Sigmoid colon (tissue), 7 donors: ENCODE data around the gene NR2F6. TPM values are rescaled to one million over a fixed set of nuclear protein-coding genes. Genes with fewer than 3 reads are reported as not detected.

Experiments
- DNase-seq: peaks from one replicate; pipeline ENCODE4 v3.0.0-alpha.2; 2019
- H3K27ac ChIP-seq, 4 donors: fragments of 200-600 bp; sonication (generic); one replicate each; pipeline ENCODE4 v1.5.1; 2016 to 2019; ENCODE audit warnings: mild to moderate bottlenecking in 1 of 4
- H3K27me3 ChIP-seq, 3 donors: fragments of 200-600 bp; sonication (generic); one replicate each; pipeline ENCODE4 v1.5.1; 2019; ENCODE audit warnings: mild to moderate bottlenecking in 1 of 3
- H3K36me3 ChIP-seq, 4 donors: fragments of 200-600 bp; sonication (generic); one replicate each; pipeline ENCODE4 v1.5.1; 2016 to 2019
- H3K4me1 ChIP-seq, 4 donors: fragments of 200-600 bp; sonication (generic); one replicate each; pipeline ENCODE4 v1.5.1; 2017 to 2019
- H3K4me3 ChIP-seq, 4 donors: fragments of 200-600 bp; sonication (generic); one replicate each; pipeline ENCODE4 v1.5.1; 2017 to 2019; ENCODE audit warnings: mild to moderate bottlenecking in 2 of 4, moderate library complexity in 1 of 4
- H3K9me3 ChIP-seq, 4 donors: fragments of 200-600 bp in 3 of 4; sonication (generic) in 3 of 4; one replicate each; pipeline versions ENCODE4 v1.5.1 to v1.6.1; 2013 to 2019
- CTCF ChIP-seq, 4 experiments: fragments of 450-650 bp in 3 of 4; fragments of 200-600 bp in 1 of 4; IDR thresholded peaks; one replicate each; pipeline ENCODE4 v1.5.1; 2016 to 2019; ENCODE audit warnings: antibody characterized with exemption in 4 of 4, mild to moderate bottlenecking in 3 of 4, moderate library complexity in 2 of 4
- EP300 ChIP-seq, 4 donors: sonication (generic); formaldehyde crosslinking; IDR thresholded peaks; one replicate each; pipeline ENCODE4 v1.6.1; 2017; ENCODE audit warnings: antibody characterized with exemption in 4 of 4
- POLR2A ChIP-seq, 2 donors: fragments of 450-650 bp; IDR thresholded peaks; one replicate each; pipeline ENCODE4 v1.6.1; 2016; ENCODE audit warnings: antibody characterized with exemption in 2 of 2, mild to moderate bottlenecking in 2 of 2, moderate library complexity in 2 of 2
- POLR2AphosphoS5 ChIP-seq, 4 donors: sonication (generic); formaldehyde crosslinking; IDR thresholded peaks; one replicate each; pipeline ENCODE4 v1.6.1; 2017; ENCODE audit warnings: antibody characterized with exemption in 4 of 4
- WGBS, 2 donors: extraction: QIAGEN DNeasy Blood & Tissue Kit; methylation state at CpG; one replicate each; pipeline ENCODE4 v1.1.7; 2013; 5-methylcytosine and 5-hydroxymethylcytosine counted together
- intact Hi-C: fragments of 100-400 bp; cut with DNase I; formaldehyde crosslinking; loops from one replicate; pipeline ENCODE4 v1.15.1; 2023
- polyA plus RNA-seq, 3 donors: library from polyadenylated mRNA; stranded (reverse); fragments of 200-250 nt; gene quantifications; one replicate each; pipeline ENCODE4 v1.2.3, GENCODE V29; 2013
- total RNA-seq, 4 donors: library from RNA; depleted of rRNA; stranded (reverse); fragments of >200 nt; gene quantifications; one replicate each; pipeline ENCODE4 v1.1.0, GENCODE V29; 2016
- donor health status: healthy with polysubstance abuse.
- donor health status: Bipolar disorder and iron deficiency.
- donor health status: healthy.

NR2F6 gene
- total and polyA plus RNA-seq, 7 donors, result 21.6 to 72.1 (median 32.6) TPM

DNA sequence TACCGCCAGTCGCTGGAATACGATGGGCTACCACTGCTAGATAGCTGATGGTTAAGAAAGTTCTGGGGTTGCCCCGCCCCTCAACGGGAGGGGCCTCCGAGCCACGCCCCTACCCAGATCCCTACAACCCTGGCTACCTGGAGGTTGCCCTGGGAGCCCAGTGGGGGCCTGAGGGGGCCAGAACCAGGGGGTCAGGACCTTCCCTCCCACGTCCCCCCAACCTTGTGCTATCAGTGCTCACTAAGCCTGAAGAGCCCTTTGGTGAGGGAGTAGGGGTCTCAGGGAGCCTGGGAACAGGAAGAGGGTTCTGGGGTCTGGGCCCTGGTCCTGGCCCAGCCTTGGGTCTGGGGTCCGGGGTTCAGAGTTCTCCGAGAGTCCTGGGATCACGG, 10.8 kb downstream of the NR2F6 start:
- peaks cover 0 to 43% (median 17%) of the 10 kb centered on the region in 4 donors for H3K36me3 ChIP-seq
- intact Hi-C loops, result no loop called here
- no peaks in the 10 kb centered on the region for H3K9me3 ChIP-seq
- H3K27me3 ChIP-seq, result no peaks in the 10 kb centered on the region
- peaks cover 0 to 26% (median 23%) of the 10 kb centered on the region in 4 donors for H3K4me1 ChIP-seq
- 11 to 17% methylated on average over 11 of the region's 11 CpGs for WGBS, 2 donors
- peak overlapping the region; percentile 74 to 81 (median 80) for H3K27ac ChIP-seq
- H3K4me3 ChIP-seq, result peak overlapping the region; percentile 15 to 60 (median 52)
- DNase-seq, result peak; percentile 80
- no peak for TF ChIP-seq POLR2A (IDR thresholded peaks at IDR 0.05)
- no peak for TF ChIP-seq CTCF (IDR thresholded peaks at IDR 0.05)
- TF ChIP-seq POLR2AphosphoS5 (IDR thresholded peaks at IDR 0.05), result no peak
- TF ChIP-seq EP300 (IDR thresholded peaks at IDR 0.05), result no peak

DNA sequence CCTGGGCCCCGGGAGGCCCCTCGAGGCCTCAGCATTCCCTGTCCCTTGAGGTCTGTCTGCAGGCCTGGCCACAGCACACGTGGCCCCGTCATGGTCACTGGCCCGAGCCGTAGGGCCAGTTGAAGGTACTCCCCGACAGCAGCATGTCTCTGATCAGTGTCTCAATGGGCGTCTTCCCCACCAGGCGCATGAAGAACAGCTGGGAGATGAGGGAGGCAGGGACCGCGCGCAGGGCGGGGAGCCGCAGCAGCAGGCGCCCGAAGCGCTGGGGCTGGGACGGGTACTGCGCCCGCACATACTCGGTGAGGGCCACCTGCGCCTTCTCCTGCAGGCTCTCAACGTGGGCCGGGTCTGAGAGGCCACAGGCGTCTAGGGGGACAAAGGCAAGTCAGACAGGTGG, 13.5 kb downstream of the NR2F6 start:
- Histone ChIP-seq H3K4me3 (no peak overlapping the region), H3K27ac (no peak overlapping the region), H3K36me3 (peaks cover 0 to 41% (median 10%) of the 10 kb centered on the region in 4 donors), H3K27me3 (no peaks in the 10 kb centered on the region), H3K9me3 (no peaks in the 10 kb centered on the region), H3K4me1 (peaks cover 0 to 33% (median 31%) of the 10 kb centered on the region in 4 donors)
- intact Hi-C loops, result no loop called here
- WGBS, 2 donors, result 91 to 94% methylated on average over 25 of the region's 25 CpGs
- TF ChIP-seq CTCF (IDR thresholded peaks at IDR 0.05), result no peak
- TF ChIP-seq POLR2AphosphoS5 (IDR thresholded peaks at IDR 0.05), result no peak
- no peak for TF ChIP-seq POLR2A (IDR thresholded peaks at IDR 0.05)
- no peak for TF ChIP-seq EP300 (IDR thresholded peaks at IDR 0.05)
- no peak for DNase-seq

DNA sequence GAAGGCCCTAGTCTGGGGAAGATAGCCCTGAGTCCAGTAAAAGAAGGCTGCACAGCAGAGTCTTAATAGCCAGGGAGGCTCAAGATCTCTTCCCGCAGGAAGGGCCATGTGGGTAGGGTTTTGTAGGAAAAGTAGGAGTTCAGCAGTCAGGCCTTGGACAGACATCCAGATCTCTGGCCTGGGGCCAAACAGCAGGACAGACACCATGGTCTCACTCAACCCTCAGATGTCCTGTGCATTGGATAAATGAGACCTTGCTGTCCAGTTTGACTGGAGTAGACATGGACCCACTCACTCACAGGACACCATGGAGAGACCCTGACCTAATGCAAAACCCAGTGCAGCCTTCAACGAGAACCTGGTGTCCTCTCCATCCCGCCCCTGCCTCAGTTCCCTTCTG, 15.8 kb downstream of the NR2F6 start:
- TF ChIP-seq POLR2AphosphoS5 (IDR thresholded peaks at IDR 0.05) (no peak), EP300 (IDR thresholded peaks at IDR 0.05) (no peak), POLR2A (IDR thresholded peaks at IDR 0.05) (no peak), CTCF (IDR thresholded peaks at IDR 0.05) (no peak)
- no peak for DNase-seq
- Histone ChIP-seq H3K4me1 (peaks cover 0 to 30% (median 22%) of the 10 kb centered on the region in 4 donors), H3K4me3 (no peak overlapping the region), H3K27me3 (no peaks in the 10 kb centered on the region), H3K27ac (no peak overlapping the region), H3K9me3 (no peaks in the 10 kb centered on the region), H3K36me3 (peaks cover 0 to 41% (median 10%) of the 10 kb centered on the region in 4 donors)
- intact Hi-C loops, result loop anchor here (10.0 kb wide), 1 partner anchor 235 kb away; the partner anchor contains the start of gene NXNL1
- WGBS, 2 donors, result 96 to 97% methylated on average over 3 of the region's 3 CpGs

GRCh38 chr19:17227798-17228367, 17.8 kb downstream of the NR2F6 start:
- TF ChIP-seq POLR2A (IDR thresholded peaks at IDR 0.05) (no peak), POLR2AphosphoS5 (IDR thresholded peaks at IDR 0.05) (no peak), EP300 (IDR thresholded peaks at IDR 0.05) (no peak), CTCF (IDR thresholded peaks at IDR 0.05) (no peak)
- no peaks in the 10 kb centered on the region for H3K27me3 ChIP-seq
- peaks cover 0 to 22% (median 16%) of the 10 kb centered on the region in 4 donors for H3K4me1 ChIP-seq
- WGBS, 2 donors, result 86 to 91% methylated on average over 13 of the region's 13 CpGs
- intact Hi-C loops, result loop anchor here (2.0 to 10.0 kb wide), 2 partner anchors 17 to 237 kb away; partner anchors contain the start of genes NR2F6 and NXNL1
- H3K9me3 ChIP-seq, result no peaks in the 10 kb centered on the region
- DNase-seq, result no peak
- peak overlapping the region in 2 of 4 donors; percentile 86 to 88 for H3K27ac ChIP-seq
- H3K4me3 ChIP-seq, result no peak overlapping the region
- H3K36me3 ChIP-seq, result peaks cover 0 to 39% (median 10%) of the 10 kb centered on the region in 4 donors
